GM18502 (cell line): ENCODE data around the gene MYO5C.

ENCODE experiments used
- ATAC-seq: cut with Tn5 transposase; IDR thresholded peaks from one replicate; pipeline ENCODE4 v1.9.1; 2021; ENCODE audit warnings: mild to moderate bottlenecking; ENCODE audit not compliant: unreplicated experiment, poor library complexity

Gene MYO5C

DNA sequence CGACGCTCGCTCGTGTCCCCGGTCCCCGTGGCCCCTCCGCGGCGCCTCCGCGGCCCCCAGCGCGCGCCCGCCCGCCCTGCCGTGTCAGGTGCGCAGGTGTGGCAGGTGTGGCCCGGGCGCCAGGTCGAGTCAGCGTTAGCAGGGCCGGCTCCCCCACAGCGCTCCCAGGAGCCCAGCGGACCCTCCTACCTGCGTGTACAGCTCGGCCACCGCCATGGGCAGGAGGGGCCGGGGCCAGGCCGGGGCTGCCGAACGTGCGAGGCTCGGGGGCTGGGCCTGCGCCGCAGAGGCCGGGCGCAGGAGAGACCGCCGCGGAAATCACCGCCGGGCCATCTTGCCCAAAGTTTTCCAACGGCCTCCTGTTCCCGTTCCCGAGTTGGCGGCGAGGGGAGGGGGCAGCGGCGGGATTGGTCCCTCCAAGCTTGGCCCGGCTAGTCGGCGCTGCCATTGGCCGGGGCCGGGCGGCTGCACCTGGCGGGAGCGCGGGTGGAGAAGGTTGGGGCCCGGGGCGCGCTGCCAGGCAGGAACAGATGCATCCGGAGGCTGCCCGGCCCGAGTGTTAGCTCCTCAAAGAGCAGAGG is at the start of gene MYO5C:
TSS of gene MYO5C (minus strand) at position 384 of the 581 bp plus-strand sequence. CDS start at position 216, 168 bp downstream.
- no peak for ATAC-seq

- ATAC-seq = no peak
These were observed 49.0 kb upstream of the MYO5C start for GRCh38 chr15:52344592-52344991.

- no peak for ATAC-seq
These were observed 48.2 kb upstream of the MYO5C start for GRCh38 chr15:52343831-52344230.

GRCh38 chr15:52340093-52340492 is 44.5 kb upstream of the MYO5C start:
- ATAC-seq = no peak

DNA sequence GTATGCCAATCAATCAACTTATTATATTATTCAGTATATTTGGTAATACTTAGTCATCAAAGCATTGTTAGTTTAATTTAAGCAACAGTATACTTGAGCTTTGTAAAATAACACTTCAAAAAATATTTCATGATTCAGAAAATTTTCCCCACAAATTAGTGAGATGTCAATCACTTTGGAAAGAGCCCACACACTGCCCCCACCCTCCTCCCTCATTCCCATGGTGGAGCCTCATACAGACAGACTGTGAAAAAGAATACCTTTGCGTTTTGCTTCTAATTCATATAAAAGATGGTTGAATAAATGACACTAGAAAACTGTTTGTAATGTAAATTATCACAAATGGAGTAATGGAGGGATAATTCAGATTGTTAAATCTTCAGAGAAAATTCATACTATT is 43.3 kb upstream of the MYO5C start:
- no peak for ATAC-seq

DNA sequence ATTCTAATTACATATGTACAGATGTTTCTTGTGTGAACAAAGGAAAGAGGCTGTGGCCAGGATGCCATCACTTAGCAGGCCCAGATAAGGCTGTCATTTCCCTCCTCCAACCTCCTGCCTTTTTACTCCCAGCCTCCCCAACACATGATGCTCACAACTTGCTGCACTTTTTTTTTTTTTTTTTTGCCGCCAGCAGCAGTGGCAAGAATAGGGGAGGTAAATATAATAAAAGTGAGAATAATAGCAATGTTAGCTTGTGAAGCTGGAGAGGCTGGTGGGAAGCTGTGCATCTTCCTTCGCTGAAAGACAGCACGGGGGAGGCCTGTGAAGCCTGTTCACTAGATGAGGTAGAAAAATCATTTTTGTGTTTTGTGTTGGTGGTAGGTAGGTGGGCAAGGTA is 42.5 kb upstream of the MYO5C start:
- ATAC-seq = no peak

DNA sequence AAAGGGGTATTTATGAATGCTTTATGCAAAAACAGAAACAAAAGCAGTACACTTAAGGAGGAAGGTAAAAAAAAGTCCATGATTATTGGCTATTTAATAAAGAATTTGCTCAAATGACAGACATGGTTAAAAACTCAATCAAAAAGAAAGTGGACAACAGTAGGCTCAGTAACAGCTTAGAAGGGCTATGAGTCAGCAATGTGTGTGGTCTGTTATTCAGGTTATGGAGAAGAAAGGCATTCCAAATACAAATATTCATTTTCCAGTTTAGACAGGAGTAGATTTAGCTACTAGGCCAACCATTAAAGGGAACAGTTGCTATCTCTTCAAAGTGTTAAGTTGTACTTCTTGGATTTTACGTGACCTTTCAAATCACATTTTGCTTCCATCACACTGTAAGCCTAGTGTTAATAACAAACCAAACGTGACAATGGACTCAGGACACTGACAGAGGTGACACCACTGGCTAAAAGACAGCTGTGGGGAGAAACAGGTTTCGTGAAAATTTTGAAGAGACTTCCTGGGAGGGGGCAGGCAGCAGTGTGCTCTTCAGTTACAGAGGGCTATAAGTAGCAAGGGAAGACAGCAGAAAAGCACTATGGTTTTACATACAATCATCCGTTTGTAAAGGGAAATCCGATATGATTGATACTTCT is 41.7 kb upstream of the MYO5C start:
- no peak for ATAC-seq

DNA sequence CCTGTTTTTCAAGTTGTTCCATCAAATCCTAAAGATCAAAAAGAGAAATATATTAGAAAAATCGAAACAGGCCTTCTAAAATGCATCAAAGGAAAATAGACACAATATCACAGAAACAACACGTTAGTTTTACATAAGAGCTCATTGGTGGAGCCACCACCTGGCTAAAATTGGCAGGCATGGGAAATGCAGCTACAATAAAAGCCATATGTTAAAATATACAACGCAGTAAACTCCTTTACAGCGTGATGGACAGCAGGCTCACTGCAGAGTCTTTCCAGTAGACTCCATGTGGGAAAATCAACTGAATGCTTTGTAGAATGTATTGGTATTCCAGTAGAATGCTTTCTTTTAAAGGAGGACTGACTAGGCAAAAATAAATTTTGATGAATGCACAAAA is 40.9 kb upstream of the MYO5C start:
- ATAC-seq = no peak

DNA sequence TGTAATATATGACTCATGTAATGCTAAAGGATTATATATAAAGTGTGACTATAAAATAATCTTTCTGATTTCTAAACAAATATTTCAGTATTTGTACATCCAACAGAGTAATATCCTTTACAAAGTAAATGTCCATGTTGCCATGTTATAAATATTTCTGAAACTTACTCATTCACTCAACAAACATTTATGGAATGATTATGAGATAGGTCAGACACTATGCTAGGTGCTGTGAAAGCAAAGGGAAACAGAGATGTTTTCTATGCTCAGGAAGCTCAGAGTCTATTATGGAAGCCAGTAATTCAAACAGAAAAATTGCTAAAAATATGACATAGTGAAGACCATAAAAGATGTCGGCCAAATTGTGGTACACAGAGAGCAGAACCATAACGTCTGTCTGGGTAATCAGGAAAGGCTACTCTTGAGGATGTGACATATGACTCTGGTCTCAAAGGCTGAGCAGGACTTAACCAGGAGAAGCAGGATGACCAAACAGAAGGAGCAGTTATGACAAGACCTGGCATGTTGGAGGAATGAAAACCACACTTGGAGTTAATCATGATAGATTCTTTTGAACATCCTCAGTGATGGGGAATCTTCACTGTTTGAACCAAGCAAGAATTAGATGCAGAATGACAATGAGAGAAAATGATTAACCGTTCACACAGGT is 39.0 kb upstream of the MYO5C start:
- no peak for ATAC-seq

GRCh38 chr15:52331490-52332240 is 36.1 kb upstream of the MYO5C start:
- ATAC-seq = peak; percentile 95

GRCh38 chr15:52329987-52330386 is 34.4 kb upstream of the MYO5C start:
- no peak for ATAC-seq

DNA sequence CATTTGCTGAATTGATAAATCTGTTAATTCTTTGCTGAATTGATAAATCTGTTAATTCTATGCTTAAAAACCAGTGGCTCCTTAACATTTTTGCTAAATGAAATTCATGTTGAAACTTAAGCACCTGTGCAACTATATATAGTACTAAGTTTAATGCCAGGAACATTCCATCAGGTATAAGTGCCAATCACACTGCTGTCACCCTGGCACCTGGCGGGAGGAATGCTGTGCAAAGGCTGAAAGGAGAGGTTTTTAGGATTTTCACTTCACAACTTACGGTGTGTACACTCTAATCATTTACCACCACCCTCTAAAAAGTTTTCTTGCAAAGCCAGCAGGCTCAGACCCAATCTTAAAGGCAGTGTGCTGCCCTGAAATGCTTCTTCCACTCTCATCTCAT is 33.5 kb upstream of the MYO5C start:
- ATAC-seq = no peak

- ATAC-seq = no peak
These were observed 33.1 kb upstream of the MYO5C start for GRCh38 chr15:52328680-52329079.

GRCh38 chr15:52326756-52327155 is 31.2 kb upstream of the MYO5C start:
- no peak for ATAC-seq

- ATAC-seq = no peak
These were observed 28.5 kb upstream of the MYO5C start for GRCh38 chr15:52324109-52324508.

DNA sequence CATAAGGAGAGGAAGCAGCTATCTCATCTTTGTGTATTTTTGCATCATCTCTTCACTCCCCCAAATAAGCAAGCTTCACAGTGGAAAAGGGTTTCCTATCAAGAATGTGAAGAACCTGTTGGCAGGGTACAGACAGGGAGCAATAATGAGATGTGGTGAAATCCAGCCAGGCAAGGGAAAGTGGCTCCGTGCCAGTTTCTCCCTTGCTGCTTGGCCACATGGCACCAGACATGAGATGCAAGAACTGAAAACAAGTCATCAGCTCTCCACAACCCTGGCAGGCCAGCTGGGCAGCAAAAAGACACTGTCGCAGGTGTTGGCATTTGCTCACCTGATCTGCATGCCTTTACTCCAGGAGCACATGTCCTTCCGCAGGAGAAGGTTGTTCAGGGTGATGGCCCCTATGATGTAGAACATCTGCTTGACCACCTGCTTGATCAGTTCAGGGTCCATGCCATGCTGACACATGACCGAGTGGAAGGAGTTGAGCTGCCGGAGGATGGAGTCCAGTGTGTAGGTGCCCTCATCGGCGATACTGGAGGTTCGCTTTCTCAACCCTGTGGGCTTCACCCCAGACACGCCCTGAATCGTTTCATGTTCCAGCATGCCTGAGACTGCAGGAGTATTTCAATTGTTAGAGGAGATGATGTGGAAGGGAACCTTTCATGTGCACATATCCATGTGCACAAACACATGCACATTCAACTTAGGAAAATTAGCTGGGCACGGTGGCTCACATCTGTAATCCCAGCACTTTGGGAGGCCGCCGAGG is 23.3 kb upstream of the MYO5C start:
- no peak for ATAC-seq

- no peak for ATAC-seq
These were observed 22.1 kb upstream of the MYO5C start for GRCh38 chr15:52317688-52318087.

GRCh38 chr15:52317022-52317421 is 21.4 kb upstream of the MYO5C start:
- no peak for ATAC-seq

- ATAC-seq = peak; percentile 69
These were observed 13.5 kb upstream of the MYO5C start for GRCh38 chr15:52309154-52309548.

DNA sequence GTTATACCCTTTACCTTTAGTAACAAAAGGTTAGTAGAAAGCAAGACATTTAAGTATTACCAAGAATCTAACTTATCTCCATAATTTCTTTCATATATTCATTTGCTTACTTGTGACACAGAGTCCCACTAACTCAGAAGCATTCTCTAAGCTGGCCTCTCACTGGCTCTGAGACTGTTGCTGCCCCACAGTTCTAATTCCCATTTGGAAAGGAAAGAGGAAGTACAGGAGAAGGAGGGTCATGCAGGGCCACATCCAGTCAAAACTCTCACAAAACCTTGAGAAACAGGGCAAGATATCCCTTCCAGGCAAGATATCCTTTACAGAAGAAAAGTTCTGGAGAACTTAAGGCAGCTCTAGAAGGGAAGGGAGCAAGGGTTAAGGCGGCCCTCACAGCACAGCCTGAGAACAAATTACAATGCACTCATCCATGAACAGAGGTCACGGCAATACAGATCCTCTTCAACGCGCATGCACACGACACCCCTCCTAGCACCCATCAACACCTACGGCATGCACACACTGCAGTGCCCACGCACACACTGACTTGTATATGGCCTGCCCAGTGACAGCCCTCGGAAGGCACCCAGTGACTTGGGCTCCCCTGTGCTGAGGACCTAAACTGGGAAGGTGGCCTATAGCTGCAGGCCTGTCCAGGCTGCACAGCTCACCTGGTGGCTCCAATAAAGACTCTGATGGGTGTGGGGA is 13.0 kb upstream of the MYO5C start:
- peak; percentile 86 for ATAC-seq
